H1 (cell line): ENCODE data around the gene YIPF7.

Experiments used
- CBX8 ChIP-seq: fragments of 300-800, 300-1000 bp; sonication (generic); IDR thresholded peaks from 2 replicates; pipeline ENCODE4 v1.7.1; 2016; ENCODE audit warnings: low read depth, low read length, borderline replicate concordance
- CHD1 ChIP-seq: IDR thresholded peaks from 2 replicates; pipeline ENCODE4 v1.6.1; 2012; ENCODE audit warnings: low read depth, low read length, improper control_type of control experiment
- EP300 ChIP-seq, 2 experiments: IDR thresholded peaks; 1 replicate in 1 of 2; 2 replicates in 1 of 2; pipeline ENCODE4 v1.6.1; 2011 to 2012; ENCODE audit warnings: low read depth in 2 of 2, low read length in 2 of 2, mild to moderate bottlenecking in 2 of 2, borderline replicate concordance in 1 of 2, inconsistent platforms in 1 of 2, moderate library complexity in 1 of 2
- EZH2 ChIP-seq: fragments of 200-600 bp; sonication (generic); IDR thresholded peaks from 2 replicates; pipeline ENCODE4 v1.7.1; 2012; ENCODE audit warnings: low read depth, mild to moderate bottlenecking, moderate library complexity, low read length, inconsistent platforms; ENCODE audit not compliant: severe bottlenecking
- MAFK ChIP-seq: IDR thresholded peaks from 2 replicates; pipeline ENCODE4 v1.6.1; 2012; ENCODE audit warnings: low read depth, mild to moderate bottlenecking, improper control_type of control experiment, low read length
- SIX5 ChIP-seq: IDR thresholded peaks from 2 replicates; pipeline ENCODE4 v1.6.1; 2011; ENCODE audit warnings: mild to moderate bottlenecking, low read depth, low read length
- TF ChIP-seq, protein P1 (sequence below): IDR thresholded peaks from 2 replicates; pipeline ENCODE4 v1.6.1; 2012; ENCODE audit warnings: inconsistent platforms

DNA sequence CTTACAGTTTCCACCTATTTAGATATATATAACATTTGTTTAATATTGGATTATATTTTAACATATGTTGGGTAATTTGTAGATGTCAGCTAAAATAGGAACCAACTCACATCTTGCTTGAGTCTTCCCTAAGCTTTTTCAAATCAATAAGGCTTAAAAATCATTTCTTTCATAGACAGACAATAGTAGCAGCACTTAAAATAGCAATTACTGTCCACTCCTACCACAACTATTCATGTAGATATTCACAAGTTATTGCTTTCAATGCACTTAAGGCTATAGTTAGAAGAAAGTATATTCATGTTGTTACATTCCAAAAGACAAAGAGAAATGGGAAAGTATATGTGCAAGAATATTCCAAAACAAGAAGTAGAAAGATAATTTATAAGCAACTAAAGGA, 71.2 kb downstream of the YIPF7 start:
- TF ChIP-seq EP300 (IDR thresholded peaks at IDR 0.05; ENCODE audit: borderline replicate concordance in 1 of 2, low read depth in 2 of 2, low read length in 2 of 2) (no peak), EZH2 (no peak), MAFK (no peak), CHD1 (no peak), CBX8 (no peak), SIX5 (no peak)
- TF ChIP-seq, protein P1, sequence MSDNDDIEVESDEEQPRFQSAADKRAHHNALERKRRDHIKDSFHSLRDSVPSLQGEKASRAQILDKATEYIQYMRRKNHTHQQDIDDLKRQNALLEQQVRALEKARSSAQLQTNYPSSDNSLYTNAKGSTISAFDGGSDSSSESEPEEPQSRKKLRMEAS: no peak
